OCI-M2 (cell line): ENCODE measurements around the gene ZCWPW1.

Source experiments
- DNase-seq: peaks from one replicate; lab custom pipeline; 2025; ENCODE audit not compliant: unreplicated experiment; lab: John Stamatoyannopoulos, UW

Gene ZCWPW1

GRCh38 chr7:100433592-100434296, 5.2 kb upstream of the ZCWPW1 start:
- DNase-seq, result no peak

GRCh38 chr7:100433276-100433591, 4.7 kb upstream of the ZCWPW1 start:
- DNase-seq, result no peak

- DNase-seq, result no peak
Observed at GRCh38 chr7:100432621-100433275, 4.2 kb upstream of the ZCWPW1 start.

- DNase-seq, result no peak
Observed at GRCh38 chr7:100432053-100432452, 3.5 kb upstream of the ZCWPW1 start.

GRCh38 chr7:100431286-100431735, 2.8 kb upstream of the ZCWPW1 start:
- no peak for DNase-seq

GRCh38 chr7:100430493-100431285, 2.2 kb upstream of the ZCWPW1 start:
- DNase-seq, result no peak

GRCh38 chr7:100429637-100430492, 1.4 kb upstream of the ZCWPW1 start, which contains the start of gene MEPCE:
Gene MEPCE, plus strand, starts transcription at chr7:100429831. Its CDS starts 188 bp downstream, at chr7:100430019.
- DNase-seq, result no peak

GRCh38 chr7:100428967-100429636, 599 bp upstream of the ZCWPW1 start:
- DNase-seq, result peak; percentile 90

- DNase-seq, result no peak
Observed at GRCh38 chr7:100427762-100428198, 723 bp downstream of the ZCWPW1 start.

- no peak for DNase-seq
Observed at GRCh38 chr7:100426516-100426915, 2.0 kb downstream of the ZCWPW1 start.

GRCh38 chr7:100425347-100425746, 3.2 kb downstream of the ZCWPW1 start:
- DNase-seq, result no peak

GRCh38 chr7:100423315-100423714, 5.2 kb downstream of the ZCWPW1 start:
- no peak for DNase-seq

- DNase-seq, result no peak
Observed at GRCh38 chr7:100419660-100420226, 8.8 kb downstream of the ZCWPW1 start.

GRCh38 chr7:100418930-100419659, 9.4 kb downstream of the ZCWPW1 start:
- DNase-seq, result no peak

- no peak for DNase-seq
Observed at GRCh38 chr7:100415448-100415847, 13.1 kb downstream of the ZCWPW1 start.

- no peak for DNase-seq
Observed at GRCh38 chr7:100413889-100414288, 14.6 kb downstream of the ZCWPW1 start.

- DNase-seq, result no peak
Observed at GRCh38 chr7:100413346-100413745, 15.2 kb downstream of the ZCWPW1 start.

- DNase-seq, result no peak
Observed at GRCh38 chr7:100411101-100411500, 17.4 kb downstream of the ZCWPW1 start.
